Muscle of arm (tissue), 12 donors: ENCODE results near the gene DMAC2. TPM values are rescaled to one million over a fixed set of nuclear protein-coding genes. Genes with fewer than 3 reads are reported as not detected.
"Not testable (repeated sequence)": the region's sequence is repeated elsewhere in the genome, so short reads cannot be mapped to it uniquely, and the experiment has no call there.

Experiments used
- DNase-seq: peaks from one replicate; pipeline ENCODE4 v3.0.0-alpha.2; 2013
- polyA plus RNA-seq, 12 donors: library from polyadenylated mRNA; unstranded; fragments of 120-200 nt; gene quantifications; one replicate each; pipeline ENCODE4 v1.2.1, GENCODE V29; 2013; ENCODE audit not compliant: insufficient read length in 12 of 12

Gene DMAC2
- polyA plus RNA-seq, 12 donors, result 34.6 to 76.0 (median 38.3) TPM; not detected in 1

GRCh38 chr19:41403181-41403970 lies 36.3 kb downstream of the DMAC2 start:
- DNase-seq, result no peak

- no peak for DNase-seq
Observed at GRCh38 chr19:41402010-41402409, 37.7 kb downstream of the DMAC2 start.

DNA sequence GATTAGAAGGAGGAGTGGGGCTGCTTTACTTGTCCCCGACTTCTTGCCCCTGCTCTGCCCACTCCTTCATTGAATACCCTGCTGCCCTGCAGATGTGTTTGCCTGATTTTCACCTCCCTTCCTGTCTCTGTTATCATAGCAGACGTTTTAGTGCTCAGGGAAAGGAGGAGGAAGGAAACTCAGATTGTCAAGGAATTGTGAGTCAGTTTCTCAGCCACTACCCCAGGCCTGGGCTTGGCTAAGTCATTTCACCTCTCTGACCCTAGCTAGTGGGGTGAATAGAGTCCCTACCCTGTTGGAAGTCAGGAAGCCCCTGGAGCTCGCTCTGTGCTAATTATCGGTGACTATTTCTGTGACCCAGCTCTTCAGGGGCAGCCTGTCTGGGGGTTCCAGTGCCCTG lies 38.2 kb downstream of the DMAC2 start:
- no peak for DNase-seq

DNA sequence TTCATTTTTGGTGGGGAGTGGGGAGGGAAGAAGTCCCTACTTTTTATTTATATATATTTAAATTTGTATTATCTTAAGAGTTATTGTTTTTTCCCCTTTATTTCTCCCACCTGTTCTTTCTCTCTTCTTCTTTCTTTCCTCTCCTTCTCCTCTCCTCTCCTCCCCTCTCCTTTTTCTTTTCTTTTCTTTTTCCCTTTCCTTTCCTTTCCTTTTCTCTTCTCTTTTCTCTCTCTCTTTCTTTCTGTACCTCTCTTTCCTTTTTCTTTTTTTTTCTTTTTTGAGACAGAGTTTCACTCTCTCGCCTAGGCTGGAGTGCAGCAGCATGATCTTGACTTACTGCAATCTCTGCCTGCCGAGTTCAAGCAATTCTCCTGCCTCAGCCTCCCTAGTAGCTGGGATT lies 40.2 kb downstream of the DMAC2 start:
- DNase-seq, result no peak

DNA sequence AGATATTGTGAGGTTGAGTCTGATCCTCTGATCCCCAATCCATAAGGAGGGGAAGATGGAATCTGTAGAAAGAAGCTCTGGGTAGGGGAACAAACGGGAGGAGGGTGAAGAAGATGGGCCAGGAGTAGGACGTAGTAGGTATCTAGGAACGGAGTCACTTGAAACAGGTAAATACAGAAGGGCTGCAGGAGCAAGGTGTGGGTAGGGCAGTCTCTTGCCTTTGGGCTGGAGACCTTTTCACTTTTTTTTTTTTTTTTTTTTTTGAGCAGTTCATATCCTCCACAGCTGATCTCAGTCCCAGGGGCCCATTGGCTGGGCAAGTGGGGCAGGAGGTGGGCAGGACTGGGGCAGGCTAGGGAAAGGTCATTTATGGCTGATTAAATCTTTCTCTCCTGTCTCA lies 40.6 kb downstream of the DMAC2 start:
- no peak for DNase-seq

- DNase-seq, result no peak
Observed at GRCh38 chr19:41398598-41398997, 41.1 kb downstream of the DMAC2 start.

- no peak for DNase-seq
Observed at GRCh38 chr19:41398050-41398418, 41.7 kb downstream of the DMAC2 start.

GRCh38 chr19:41397086-41398049 lies 42.3 kb downstream of the DMAC2 start, which contains the start of the genes BCKDHA and EXOSC5:
Gene BCKDHA, plus strand, starts transcription at chr19:41397818. Its CDS starts 10 bp downstream, at chr19:41397828.
Gene EXOSC5, minus strand, starts transcription at chr19:41397359. Its CDS starts 31 bp downstream, at chr19:41397328.
- peak; percentile 100 for DNase-seq

- DNase-seq, result no peak
Observed at GRCh38 chr19:41395355-41395754, 44.4 kb downstream of the DMAC2 start.

DNA sequence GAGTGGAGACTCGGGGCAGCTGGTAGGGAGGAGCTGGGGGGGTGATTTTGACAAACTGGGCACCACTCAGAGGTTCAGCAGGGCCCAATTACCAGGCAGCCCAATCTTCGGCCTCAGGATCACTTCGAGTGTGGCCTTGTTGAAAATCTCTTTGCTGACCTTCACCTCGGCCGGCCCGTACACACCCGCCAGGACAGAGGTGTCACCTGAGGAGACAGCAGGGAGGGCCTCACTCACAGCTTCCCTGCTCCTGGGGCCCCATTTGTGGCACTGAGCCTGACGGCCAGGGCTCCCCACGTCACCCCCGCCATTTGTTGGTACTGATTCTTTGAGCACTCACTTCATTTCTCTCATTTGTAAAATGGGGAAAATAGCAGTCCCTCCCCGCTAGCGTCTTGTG lies 46.9 kb downstream of the DMAC2 start:
- DNase-seq, result no peak

DNA sequence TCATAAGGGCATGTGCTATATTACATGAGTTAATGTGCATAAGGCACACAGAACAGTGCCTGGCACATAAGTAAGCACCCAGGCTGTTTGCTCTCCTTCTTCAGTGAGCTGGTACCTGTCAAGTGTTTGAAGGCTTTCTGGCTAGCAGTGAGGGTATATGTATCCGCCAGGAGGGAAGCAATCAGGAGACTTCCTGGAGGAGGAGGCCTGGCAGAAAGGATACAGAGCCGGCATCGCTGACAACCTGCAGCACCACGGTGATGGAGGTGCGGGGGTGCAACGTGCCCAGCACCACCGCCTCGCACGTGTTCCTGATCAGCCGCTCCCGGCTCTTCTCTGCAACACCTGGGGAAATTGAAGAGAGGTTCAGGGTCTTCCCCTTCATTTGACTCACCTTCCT lies 48.1 kb downstream of the DMAC2 start:
- DNase-seq, result no peak

- DNase-seq, result no peak
Observed at GRCh38 chr19:41386442-41386841, 53.3 kb downstream of the DMAC2 start.

DNA sequence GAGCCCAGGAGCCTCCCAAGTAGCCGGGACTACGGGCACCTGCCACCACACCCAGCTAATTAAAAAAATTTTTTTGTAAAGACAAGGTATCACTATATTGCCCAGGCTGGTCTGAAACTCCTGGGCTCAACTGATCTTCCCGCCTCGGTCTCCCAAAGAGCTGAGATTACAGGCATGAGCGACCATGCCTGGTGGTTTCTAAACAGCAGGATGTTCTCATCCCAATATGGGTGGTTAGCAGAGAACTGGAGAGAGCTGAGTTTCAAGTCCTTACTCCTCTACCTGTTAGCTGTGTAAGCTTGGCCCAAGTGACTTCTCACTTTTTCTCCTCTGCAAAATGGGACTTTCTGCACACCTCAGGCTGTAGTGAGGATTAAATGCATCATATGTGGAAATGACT lies 55.4 kb downstream of the DMAC2 start:
- no peak for DNase-seq

GRCh38 chr19:41381536-41381935 lies 58.2 kb downstream of the DMAC2 start:
- not testable (repeated sequence) for DNase-seq

Other genes with a start within 250 kb of the DMAC2 start
- 1 to 10 TPM in 3 of 12 donors, under 1 TPM in 7, not detected in 2; 0.20 to 6.2 (median 0.44) TPM for gene CYP2S1, start 246.7 kb downstream of the DMAC2 start, polyA plus RNA-seq
- gene AXL, start 220.7 kb downstream of the DMAC2 start, polyA plus RNA-seq, result 100 to 1,000 TPM in 1 of 12 donors, 10 to 100 TPM in 11; 14.8 to 207 (median 28.6) TPM
- gene HNRNPUL1, start 175.5 kb downstream of the DMAC2 start, polyA plus RNA-seq, result 1,000 to 10,000 TPM in 1 of 12 donors, 100 to 1,000 TPM in 11; 136 to 1,638 (median 158) TPM
- gene CCDC97, start 129.7 kb downstream of the DMAC2 start, polyA plus RNA-seq, result 10 to 100 TPM in 11 of 12 donors, not detected in 1; 29.3 to 58.0 (median 34.4) TPM
- gene TGFB1, start 86.0 kb downstream of the DMAC2 start, polyA plus RNA-seq, result 10 to 100 TPM in 11 of 12 donors, not detected in 1; 13.6 to 35.4 (median 18.1) TPM
- gene B9D2, start 75.8 kb downstream of the DMAC2 start, polyA plus RNA-seq, result 1 to 10 TPM in 10 of 12 donors, not detected in 2; 1.5 to 3.2 (median 2.3) TPM
- 10 to 100 TPM in 2 of 12 donors, 1 to 10 TPM in 8, not detected in 2; 3.5 to 14.2 (median 5.2) TPM for gene TMEM91, start 63.4 kb downstream of the DMAC2 start, polyA plus RNA-seq
- 10 to 100 TPM in 11 of 12 donors, not detected in 1; 11.0 to 35.4 (median 14.1) TPM for gene EXOSC5, start 42.6 kb downstream of the DMAC2 start, polyA plus RNA-seq
- 10 to 100 TPM in 11 of 12 donors, not detected in 1; 19.2 to 69.1 (median 25.6) TPM for gene BCKDHA, start 42.1 kb downstream of the DMAC2 start, polyA plus RNA-seq
- gene B3GNT8, start 12.5 kb downstream of the DMAC2 start, polyA plus RNA-seq, result 1 to 10 TPM in 10 of 12 donors, under 1 TPM in 1, not detected in 1; 0.75 to 7.7 (median 2.1) TPM
- under 1 TPM in 6 of 12 donors, not detected in 6; 0.19 to 0.46 (median 0.33) TPM for gene ERICH4, start 3.2 kb upstream of the DMAC2 start, polyA plus RNA-seq
- 1 to 10 TPM in 8 of 12 donors, under 1 TPM in 2, not detected in 2; 0.85 to 2.2 (median 1.6) TPM for gene CEACAM21, start 136.3 kb upstream of the DMAC2 start, polyA plus RNA-seq
- under 1 TPM in 4 of 12 donors, not detected in 8; 0.09 to 0.79 (median 0.29) TPM for gene CEACAM4, start 187.2 kb upstream of the DMAC2 start, polyA plus RNA-seq
- not detected for gene CEACAM7, start 248.4 kb upstream of the DMAC2 start, polyA plus RNA-seq